Sciatic nerve (tissue), 2 donors: ENCODE results near the gene GPC6. TPM values are rescaled to one million over a fixed set of nuclear protein-coding genes. Genes with fewer than 3 reads are reported as not detected.

Experiments
- ATAC-seq: fragments of 200-7000 bp; cut with Tn5 transposase; one replicate; pipeline ENCODE4 v1.9.1; 2020; ENCODE audit warnings: mild to moderate bottlenecking, moderate library complexity
- DNase-seq: peaks from one replicate; pipeline ENCODE4 v3.0.0-alpha.2; 2020; ENCODE audit warnings: low spot score
- intact Hi-C: fragments of 100-400 bp; cut with DNase I; formaldehyde crosslinking; loops from one replicate; pipeline ENCODE4 v1.14.2; 2022
- total RNA-seq: library from RNA; stranded (reverse); fragmentation: NEBNext Ultra II Directional; extraction: Animal tissue kit (Norgen Biotek cat#: 25700); gene quantifications from one replicate; pipeline ENCODE4 v1.2.1, GENCODE V29; 2021
- donor health status: DM: no; HTN: no; CAD: no.
- donor health status: DM: no; HTN: no; CAD: no.

GPC6 gene
- total RNA-seq, 1 donor from 2014 or later, result 37.8 TPM

DNA sequence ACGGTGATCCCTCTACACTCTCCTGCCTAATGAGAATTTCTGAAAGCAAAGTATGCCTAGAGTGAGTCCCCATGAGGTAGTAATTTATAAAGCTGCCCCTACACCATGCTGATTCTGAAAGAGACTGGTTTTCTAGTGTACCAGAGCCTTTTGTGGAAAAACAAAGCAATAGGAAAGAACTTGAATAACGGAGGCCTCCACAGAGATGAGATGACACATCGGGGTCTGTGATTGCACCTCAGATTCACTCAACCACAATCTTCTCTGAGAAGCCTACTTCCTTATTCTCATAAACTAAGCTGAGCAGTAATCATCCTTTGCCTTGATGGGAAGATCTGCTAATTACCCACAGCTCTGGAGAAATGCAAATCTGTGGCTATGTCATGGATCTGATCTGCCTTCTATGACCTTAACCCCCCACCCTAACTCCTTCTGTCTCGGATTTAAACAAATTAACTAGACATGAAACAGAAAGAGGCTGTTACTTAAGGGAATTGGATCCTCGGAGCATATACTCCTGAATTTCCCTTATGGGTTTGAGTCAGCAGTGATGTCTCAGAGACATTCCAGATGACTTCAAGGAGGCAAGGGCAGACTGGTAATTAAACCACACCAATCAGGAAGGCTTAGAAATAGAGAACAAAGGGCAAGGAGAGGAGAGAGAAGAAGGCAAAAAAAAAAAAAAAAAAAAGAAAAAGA, 1124.8 kb downstream of the GPC6 start:
- DNase-seq, result no peak
- intact Hi-C loops, result no loop called here
- ATAC-seq, result no peak

DNA sequence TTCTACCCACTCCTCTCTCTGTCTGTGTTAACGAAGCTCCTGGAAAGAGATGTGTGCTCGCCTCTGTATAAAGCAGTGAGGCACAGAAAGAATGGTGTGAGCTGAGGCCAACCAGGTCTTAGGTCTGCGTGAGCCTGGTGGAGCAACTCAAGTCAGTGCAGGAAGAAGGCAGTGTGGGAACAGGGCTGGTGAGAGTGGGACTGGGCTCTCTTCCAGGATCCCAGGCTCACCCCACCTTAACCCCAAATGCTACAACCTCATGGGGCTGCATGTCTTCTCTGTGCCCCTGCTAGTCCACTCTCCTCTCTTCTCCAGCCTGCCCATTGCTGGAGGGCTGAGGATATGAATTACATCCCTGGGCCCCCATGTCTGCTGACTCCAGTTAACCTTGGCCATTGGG, 1125.5 kb downstream of the GPC6 start:
- intact Hi-C loops, result no loop called here
- DNase-seq, result no peak
- peak; percentile 22 for ATAC-seq

DNA sequence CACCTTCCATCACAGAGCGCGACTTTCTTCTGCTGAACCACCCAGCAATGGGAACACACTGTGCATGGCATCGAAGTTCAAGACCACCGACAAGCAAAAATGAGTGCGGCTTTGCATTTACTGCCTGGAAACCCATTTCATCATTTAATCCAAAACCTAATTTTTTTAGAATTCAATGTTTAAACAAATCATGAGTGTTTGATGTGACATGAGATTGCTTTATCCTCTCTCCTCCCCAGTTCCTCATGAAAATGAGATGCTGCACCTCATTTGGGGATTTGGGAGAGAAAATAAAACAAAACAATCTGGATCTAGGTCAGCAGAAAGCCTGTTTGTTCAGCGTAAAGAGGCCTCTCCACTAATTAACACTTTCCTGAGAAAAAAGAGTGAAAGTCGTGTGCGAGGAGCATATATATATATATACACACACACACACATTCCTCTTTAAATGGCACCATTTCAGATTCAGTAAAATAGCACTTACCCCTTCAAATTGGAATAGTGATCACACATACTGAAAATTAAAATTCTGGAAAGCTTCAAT, 1126.6 kb downstream of the GPC6 start:
- ATAC-seq (no peak), DNase-seq (no peak)
- intact Hi-C loops, result no loop called here

DNA sequence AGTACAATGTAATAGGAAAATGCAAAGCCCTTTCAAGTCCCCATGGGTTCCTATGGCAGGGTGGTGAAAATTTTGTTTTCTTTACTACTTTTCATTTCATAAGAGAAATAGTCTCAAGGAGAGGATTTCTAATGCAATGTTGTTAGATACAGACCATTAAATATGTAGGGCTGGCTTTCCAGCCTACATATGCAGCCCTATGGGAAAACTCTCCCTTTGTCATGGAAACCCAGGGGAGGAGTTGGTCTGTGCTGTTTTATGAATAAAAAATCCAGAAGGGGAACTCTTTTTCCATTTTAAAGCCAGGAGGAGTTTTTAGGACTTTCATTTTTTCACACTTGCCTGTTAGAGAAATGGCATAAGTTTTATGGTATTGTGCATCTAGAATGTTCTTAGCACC, 1133.3 kb downstream of the GPC6 start:
- ATAC-seq (no peak), DNase-seq (no peak)
- intact Hi-C loops, result no loop called here

DNA sequence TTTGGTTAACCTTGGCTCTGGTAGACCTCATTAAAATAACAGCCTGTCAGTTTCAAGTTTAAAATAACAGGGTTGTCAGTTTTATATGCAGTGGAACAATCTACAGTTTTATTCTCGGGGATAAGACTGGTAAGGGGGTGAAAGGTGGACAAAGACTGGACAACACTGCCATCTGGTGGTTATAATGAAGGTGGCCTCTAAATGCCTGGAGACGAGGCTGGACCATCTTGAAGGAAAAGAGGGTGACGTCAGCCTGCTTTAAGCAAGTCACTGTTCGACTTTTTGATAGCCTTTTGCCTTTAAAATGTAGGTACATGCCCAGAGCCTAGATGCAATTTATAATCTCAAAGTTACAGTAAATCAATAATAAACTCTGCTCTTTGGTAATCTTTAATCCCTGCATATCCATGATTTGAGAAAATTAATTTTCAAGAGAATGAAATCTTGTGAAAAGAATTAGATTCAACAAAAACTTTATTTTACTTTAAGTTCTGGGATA, 1135.9 kb downstream of the GPC6 start:
- ATAC-seq (peak; percentile 96), DNase-seq (no peak)
- intact Hi-C loops, result no loop called here

DNA sequence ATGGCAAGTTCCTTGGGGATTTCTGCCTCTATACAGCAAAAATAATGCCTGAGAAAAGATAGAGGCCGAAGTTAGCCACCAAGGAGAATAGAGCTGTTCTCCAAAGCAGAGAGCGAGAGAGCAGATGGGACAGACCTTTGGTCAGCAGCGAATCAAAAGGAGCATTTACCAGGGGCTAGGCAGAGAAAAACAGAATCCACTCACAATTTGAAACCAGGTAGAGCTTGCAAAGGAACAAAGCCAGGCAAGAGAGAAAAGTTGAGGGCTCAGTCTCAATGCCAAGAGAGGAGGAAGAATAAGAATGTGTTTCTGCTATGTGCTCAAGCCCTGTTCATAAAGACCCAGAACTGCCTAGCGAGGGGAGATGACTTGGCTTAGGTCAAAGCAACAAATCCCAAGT, 1140.1 kb downstream of the GPC6 start:
- DNase-seq (no peak), ATAC-seq (no peak)
- intact Hi-C loops, result no loop called here

DNA sequence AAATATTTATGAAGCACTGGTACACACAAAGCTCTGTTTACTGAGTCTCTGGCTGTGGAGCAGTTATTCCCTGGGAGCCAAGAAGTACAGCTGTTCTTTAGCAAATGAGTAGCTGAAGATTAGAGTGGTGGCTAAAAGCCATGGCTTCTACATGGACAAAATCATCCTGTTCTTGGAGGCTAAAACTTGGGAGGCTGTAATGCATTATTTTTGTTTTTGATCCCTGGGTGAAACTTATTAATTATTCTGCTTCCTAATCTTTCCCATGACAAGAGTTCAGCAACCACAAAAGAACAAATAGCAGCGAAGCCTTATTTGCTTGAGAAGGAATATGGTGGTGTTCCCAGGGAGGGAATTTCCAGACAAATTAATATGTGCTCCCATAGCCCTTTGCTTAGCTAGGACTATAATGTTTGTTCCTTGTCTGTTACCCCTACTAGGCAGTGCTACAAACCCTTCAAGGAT, 1143.4 kb downstream of the GPC6 start:
- intact Hi-C loops, result no loop called here
- DNase-seq (no peak), ATAC-seq (peak; percentile 68)

DNA sequence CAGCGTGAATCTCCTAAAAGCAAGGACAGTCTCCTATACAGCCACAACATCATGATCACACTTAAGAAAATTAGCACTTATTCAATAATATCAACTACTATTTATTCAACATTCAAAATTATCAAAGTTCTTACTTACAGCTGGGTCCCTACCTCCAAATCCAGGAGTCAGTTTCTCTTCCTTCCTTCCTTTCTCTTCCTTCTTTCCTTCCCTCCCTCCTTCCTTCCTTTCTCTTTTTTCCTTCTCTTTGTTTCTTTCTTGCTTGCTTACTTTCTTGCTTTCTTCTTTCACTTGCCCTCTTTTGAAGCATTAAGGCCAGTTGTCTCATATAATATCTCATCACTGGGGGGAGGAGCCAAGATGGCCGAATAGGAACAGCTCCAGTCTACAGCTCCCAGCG, 1145.2 kb downstream of the GPC6 start:
- intact Hi-C loops, result no loop called here

DNA sequence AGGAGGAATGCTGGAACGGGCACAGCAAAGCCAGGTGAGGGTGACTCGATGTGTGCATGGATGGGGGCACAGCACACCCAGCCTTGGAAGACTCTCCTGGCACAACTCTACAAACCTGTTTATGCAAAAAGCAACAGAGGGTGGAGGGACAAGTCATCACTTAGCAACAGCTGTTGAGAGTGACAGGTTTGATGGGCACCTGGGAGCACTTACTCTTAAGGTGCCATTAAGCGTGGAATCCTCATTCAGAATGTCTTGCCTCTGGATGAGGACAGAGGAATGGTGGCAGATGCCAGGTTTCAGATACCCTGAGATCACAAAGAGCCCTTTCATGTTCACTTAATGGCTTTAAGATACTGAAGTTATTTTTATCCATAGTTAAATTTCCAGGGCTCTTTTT, 1155.9 kb downstream of the GPC6 start:
- intact Hi-C loops, result no loop called here
- ATAC-seq, result no peak
- DNase-seq, result no peak

More for the DNA sequence above, 1145.2 kb downstream of the GPC6 start:
- DNase-seq, result no peak
- ATAC-seq, result no peak

DNA sequence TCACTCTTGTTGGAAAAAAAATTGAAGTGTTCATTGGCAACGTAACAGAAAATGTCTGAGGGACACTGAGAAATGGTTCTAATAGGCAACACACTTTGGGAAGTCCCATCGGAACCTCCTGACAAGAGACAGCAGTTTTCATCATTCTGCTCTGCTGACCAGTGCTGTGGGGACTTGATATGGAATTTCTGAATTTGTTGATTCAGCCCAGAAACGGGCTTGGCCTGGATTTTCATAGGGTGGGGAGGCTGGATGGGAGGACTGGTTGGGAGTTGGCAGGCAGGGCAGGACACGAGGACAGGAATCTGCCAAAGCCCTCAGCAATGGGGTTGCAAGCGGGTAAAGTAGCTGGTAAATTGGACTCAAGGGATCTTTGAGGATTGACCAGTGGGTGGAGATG, 1156.4 kb downstream of the GPC6 start:
- DNase-seq, result no peak
- no peak for ATAC-seq
- intact Hi-C loops, result no loop called here

DNA sequence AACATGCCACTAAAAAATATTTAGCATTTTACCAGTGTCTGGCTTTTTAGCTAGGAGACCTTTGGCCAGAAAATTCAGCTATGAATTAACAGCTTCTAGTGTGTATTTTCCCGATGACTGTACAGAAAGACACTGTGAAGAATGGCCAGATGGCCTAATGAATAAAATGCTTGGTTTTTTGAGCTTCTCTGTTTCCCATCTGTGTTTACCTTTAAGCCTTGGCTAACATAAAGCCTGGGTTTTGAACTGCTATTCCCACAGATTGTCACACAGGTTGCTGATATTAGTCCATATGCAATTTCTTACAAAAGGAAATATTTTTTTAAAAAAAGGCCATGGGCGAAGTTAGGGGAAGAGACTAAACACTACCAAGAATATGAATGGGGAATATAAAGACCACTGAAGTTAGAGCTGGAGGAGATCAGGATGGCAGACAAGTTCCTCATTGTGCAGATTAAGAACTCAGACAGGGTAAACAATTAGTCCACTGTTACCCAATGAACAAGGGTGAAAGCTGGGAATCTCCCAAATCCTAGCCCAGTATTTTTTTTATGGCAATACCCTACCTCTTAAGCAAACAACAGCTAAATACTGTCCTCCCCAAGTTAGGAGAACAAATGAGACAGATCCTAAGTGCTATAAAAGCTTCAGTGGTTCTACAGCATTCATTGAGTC, 1157.8 kb downstream of the GPC6 start:
- ATAC-seq, result no peak
- intact Hi-C loops, result no loop called here

DNA sequence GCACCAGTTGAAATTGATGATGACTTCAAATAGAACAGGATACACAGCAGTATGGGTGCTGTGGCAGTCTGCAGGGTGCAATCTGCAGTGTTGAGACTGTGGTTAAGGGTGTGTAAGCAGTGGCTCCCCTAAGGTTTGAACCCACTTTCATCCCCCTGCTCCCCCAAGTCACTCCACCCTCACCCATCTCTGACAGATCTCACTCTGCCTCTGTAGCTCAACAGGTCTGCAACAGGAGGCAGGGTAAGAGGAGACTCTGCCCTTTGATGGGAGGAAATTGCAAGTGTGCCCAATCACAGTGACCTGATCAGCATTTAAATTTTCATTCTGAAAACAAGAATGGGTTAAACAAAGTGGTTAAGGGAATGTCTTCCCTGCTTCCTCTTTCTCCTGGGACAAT, 1160.4 kb downstream of the GPC6 start:
- ATAC-seq, result no peak
- intact Hi-C loops, result no loop called here
- no peak for DNase-seq

More for the DNA sequence above, 1157.8 kb downstream of the GPC6 start:
- DNase-seq, result no peak

DNA sequence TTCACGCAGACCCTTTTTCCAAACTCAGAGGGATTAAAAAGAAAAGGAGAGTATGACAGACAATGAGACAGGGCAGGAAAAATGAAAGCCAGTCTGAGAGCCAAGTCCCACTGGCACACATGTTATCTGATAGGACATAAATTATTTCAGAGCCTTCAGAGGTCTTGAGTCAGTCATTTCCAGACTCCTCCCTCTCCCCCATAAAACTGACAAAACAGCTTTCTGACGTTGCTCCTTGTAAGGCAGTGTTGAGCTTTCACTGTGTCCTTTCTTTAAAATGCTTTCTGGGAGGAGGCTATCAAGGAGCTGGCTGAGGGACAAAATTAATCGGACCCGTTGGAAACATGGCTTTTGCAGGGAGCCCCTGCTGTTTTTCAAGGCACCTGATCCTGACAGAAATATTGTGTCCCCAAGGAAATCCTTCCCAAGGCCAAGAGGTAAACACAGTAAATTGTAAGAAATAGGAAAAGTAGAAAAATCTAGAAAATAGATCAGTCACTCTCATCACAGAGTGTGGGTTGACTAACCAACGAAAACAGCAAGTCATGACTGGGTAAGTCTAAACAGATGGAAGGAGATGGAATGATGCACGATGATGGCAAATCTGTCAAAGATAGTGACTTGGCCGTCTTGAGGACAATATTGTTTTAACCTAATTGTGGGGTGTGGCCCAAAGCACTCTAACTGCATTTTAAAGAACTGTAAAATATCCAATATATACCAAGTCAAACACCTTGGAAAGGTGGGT, 1163.2 kb downstream of the GPC6 start:
- no peak for ATAC-seq
- no peak for DNase-seq
- intact Hi-C loops, result no loop called here

DNA sequence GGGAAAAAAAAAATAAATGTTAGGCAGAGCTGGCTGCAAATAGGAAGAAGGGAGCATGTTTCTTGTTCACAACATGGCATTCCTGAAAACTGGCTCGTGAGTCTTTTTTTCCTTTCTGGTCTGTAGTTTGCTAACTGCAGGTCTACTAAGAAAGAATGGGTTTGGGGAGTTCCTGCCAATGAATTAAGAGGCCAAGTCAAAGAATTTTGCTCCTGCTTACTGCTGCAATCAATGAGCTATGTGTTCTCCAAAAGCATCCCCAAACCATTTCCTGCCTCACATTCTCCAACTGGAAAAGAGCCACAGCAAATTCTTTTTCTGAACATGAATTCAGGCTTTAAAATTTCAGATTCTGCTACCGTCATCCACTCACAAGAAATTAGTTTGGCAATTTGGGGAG, 1164.3 kb downstream of the GPC6 start:
- intact Hi-C loops, result no loop called here
- ATAC-seq (no peak), DNase-seq (no peak)

DNA sequence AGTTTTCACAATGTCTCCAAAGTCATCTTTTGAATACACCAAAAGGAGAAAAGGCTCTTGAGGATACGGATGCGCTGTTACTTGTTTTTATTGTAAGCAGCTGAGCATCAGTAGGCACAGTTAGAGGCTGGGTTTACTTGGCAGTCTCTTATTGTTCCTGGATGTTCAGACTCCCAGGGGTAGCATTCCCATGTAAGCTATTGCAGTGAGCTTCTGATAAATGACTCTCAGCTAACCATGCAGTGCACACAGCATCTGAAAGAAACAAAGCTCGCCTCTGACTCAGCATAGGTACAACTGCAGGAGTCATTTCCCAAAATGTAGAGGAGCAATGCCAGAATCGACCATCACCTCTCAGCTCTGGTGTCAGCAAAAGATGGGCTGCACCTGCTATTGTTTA, 1168.1 kb downstream of the GPC6 start:
- intact Hi-C loops, result no loop called here
- no peak for ATAC-seq

DNA sequence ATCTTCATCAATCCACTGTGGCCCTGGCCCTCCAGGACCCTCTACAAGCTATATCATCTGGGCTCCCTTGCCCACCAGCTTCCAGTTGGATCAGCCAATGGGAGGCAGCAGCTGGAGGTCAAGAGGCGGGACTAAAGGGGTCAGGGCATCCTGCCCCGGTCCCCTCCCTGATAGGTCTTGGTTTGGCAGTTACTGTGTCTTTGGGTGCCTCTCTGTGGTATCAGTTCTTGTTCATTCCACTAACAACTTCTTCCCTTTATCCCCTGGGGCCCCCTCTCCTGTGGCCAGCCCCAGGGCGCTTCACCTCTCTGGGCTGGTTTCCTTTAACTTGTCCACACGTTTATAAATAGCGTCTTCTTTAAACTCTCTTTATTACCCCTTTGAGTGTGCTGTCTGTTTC, 1169.3 kb downstream of the GPC6 start:
- intact Hi-C loops, result no loop called here
- ATAC-seq (no peak), DNase-seq (no peak)

More for the DNA sequence above, 1168.1 kb downstream of the GPC6 start:
- no peak for DNase-seq

DNA sequence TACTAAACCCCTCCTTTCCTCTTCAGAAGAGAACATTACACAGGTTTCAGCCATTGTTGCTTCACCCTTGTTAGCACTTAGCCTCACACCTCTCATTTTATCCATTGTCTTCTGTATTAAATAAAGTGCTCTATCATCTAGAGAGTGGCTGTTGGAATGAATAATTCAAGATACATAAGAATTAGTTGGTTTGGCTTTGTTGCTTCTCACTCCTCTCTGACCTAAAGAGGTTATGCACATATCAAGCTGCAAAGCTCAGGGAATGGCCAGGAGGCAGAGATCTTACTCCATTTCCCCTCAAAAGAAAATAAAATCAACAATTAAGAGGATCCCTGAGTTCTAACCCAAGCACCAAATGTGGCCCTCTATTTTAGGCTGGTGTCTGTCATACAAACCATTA, 1173.2 kb downstream of the GPC6 start:
- ATAC-seq (no peak), DNase-seq (no peak)

DNA sequence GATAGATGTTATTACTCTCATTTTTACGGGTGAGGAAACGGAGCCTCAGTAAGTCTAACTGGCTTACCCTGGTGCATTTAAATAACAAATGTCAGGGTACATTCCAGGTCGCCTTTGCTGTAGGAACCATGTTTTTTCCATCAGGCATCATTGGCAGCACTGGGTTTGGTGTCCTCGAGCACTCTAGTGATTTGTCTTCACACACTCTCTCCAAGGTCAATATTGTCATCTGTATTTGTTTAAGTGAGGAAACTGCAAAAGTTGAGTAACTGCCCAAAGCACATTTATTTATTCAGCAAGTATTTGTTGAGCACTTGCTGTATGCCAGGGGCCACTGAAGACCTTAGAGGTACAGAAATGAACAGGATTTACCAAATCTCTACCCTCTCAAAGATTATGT, 1174.3 kb downstream of the GPC6 start:
- no peak for ATAC-seq
- no peak for DNase-seq
- intact Hi-C loops, result no loop called here

More for the DNA sequence above, 1173.2 kb downstream of the GPC6 start:
- intact Hi-C loops, result no loop called here

DNA sequence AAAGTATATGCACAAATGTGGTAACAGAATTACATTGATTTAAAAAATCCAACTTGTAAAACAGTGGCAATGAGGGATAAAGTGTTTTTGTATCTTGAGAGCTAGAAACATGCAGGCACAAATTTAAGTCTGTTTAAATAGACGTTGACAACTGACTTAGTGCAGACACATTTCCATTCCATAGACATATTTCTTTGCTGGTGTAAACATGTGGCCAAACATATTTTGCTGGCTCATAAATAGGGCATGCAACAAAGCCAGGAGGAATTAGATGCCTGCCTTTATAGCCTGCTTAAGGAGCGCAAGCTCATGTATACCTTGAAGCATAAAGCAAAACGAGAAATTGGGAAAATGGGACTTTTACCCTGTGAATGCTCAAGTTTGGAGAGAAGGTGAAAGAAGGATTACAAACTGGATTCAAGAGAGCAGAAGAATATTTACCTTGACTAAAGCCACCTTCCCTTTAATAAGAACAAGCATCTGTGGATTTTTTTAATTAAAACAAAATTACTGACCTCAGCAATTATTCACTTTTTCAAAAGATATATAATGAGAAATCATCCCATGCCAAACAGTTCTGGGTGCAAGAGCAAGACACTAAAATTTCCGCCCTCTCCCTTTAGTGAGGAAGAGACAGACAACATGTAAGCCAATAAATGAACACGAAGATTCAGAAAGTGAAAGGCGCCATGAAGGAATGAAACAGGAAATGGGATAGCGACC, 1181.9 kb downstream of the GPC6 start:
- DNase-seq, result no peak
- ATAC-seq, result no peak
- intact Hi-C loops, result no loop called here
